GM19467 (cell line): ENCODE data around the gene AUTS2.
"Not testable (repeated sequence)": the region's sequence is repeated elsewhere in the genome, so short reads cannot be mapped to it uniquely, and the experiment has no call there.

Experiments used
- ATAC-seq: cut with Tn5 transposase; IDR thresholded peaks from one replicate; pipeline ENCODE4 v1.9.1; 2021; ENCODE audit warnings: mild to moderate bottlenecking, moderate library complexity; ENCODE audit not compliant: unreplicated experiment

AUTS2 gene

DNA sequence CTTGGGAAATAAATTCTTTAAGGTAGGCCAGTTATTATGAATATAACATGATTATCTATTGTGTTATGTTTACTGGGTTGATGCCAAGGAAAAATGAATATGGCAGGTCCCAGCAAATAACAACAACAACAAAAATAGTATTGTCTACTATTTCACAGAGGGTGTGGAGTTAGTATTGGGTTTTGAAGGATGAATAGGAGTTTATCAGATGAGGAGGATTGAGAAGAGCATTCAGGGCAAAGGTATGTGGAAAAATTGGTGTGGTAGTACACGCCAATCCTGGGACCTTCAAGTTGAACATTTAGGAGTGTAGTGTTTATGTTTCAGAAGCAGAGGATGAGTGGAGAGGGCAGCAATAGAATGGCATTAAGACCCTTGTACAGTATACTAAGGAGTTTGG is 671.9 kb downstream of the AUTS2 start:
- ATAC-seq: no peak

DNA sequence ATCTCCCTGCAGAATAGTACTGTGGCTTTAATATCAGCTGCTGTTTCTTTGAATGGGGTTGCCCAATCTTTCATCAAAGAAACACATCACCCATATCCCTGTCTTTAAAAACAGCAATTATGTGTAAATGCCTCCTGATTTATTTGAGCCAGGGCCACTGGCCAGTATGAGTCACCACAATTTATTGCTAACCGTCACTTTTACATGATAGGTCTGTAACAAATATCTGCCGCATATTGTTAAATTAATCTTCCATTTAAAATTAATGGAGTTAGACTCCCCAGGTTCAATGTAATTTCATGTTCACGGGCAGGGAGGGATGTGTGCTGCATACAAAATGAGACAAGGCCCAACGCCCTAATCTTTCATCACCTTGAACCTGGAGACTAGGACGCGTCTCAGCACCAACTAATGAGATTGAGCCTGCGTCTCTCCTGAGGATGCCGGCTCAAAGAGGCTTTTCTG is 673.4 kb downstream of the AUTS2 start:
- no peak for ATAC-seq

DNA sequence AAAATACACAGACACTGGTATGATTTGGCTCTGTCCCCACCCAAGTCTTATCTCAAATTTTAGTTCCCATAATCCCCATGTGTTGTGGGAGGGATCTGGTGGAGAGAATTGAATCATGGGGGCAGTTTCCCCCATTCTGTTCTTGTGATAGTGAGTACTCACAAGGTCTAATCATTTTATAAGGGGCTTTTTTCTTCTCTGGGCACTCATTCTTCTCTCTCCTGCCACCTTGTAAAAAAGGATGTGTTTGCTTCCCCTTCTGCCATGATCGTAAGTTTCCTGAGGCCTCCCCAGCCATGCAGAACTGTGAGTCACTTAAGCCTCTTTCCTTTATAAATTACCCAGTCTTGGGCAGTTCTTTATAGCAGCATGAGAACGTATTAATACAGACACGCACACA is 677.3 kb downstream of the AUTS2 start:
- not testable (repeated sequence) for ATAC-seq

DNA sequence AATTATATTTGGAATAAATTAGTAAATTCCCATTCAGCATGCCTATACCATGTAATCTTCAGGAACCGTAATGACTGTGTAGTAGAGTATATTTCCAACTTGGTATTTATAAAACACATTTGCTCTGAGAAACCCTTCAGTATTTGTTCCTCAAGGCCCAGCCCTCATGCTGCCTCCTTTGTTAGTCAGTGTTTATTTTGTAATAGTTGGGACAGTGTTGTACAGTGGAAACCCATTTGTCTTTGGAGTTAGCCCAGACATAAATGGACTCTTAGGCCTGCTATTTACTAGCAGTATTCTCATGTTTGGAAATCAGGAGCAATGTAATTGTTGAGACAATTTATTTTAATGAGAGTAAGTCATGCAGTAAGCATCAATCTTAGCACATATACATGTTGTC is 686.9 kb downstream of the AUTS2 start:
- no peak for ATAC-seq

DNA sequence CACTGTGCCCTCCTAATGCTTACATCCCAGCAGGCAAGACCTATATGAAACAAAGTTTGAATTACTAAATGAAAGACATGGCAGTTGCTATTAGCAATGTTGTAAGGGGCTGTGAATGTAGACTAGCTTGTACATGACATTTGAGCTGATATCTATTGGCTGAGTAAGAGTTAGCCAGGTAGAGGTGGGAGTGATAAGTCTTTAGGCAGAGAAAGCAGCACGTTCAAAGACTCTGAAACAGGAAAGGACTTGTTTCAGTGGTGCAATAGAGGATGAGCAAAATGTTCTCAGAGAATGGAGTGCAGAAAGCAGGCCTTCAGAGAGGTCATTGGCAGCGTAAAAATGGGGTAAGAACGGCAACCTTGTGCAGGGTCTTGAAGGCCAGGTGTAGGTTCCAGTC is 687.6 kb downstream of the AUTS2 start:
- no peak for ATAC-seq

DNA sequence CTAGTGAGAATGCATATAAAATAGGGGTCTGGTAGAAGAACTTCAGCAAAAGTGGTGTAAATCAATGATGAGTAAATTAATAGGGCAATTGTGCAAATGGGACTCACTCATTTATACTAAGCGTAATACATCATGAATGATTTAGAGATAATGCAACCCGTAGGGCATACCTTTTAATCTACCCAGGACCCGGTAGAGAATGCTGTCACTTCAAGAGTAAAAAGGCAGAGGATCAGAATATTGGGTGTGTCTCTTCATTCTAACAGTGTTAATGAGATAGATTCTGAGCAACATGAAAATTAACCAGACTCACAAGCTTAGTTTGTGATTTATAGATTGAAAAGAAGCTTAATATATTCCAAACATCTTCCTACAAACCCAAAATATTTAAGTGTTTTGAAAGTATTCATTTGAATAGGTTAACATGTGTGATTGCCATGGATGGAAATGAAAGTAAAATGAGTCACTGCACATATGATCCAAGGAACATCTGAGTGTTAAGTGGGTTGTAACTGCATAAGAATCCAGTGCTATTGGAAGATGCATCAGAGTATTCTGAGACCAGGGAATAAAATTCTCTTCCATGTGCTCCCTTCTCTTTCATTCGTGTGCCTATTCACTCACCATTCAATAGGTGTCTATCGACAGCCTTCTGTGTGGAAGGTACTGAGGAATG is 690.6 kb downstream of the AUTS2 start:
- no peak for ATAC-seq

DNA sequence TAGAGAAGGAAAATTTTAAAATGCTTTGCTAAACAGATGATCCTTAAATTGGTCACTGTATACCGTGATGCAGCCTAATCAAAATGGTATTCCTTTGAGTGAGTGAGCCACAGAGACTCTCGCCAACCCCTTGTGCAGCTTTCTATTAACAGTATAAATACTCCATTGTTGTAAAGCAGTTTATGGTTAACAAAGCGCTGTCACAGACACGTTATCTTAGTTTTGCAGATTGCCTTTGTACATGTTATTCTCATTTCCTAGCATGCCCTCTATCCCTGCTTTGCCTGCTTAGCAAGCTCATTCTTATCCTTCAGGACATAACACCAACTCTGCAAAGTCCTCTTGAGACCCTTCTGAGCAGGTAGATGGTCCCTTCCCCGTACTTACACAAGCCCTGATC is 694.4 kb downstream of the AUTS2 start:
- ATAC-seq: no peak

DNA sequence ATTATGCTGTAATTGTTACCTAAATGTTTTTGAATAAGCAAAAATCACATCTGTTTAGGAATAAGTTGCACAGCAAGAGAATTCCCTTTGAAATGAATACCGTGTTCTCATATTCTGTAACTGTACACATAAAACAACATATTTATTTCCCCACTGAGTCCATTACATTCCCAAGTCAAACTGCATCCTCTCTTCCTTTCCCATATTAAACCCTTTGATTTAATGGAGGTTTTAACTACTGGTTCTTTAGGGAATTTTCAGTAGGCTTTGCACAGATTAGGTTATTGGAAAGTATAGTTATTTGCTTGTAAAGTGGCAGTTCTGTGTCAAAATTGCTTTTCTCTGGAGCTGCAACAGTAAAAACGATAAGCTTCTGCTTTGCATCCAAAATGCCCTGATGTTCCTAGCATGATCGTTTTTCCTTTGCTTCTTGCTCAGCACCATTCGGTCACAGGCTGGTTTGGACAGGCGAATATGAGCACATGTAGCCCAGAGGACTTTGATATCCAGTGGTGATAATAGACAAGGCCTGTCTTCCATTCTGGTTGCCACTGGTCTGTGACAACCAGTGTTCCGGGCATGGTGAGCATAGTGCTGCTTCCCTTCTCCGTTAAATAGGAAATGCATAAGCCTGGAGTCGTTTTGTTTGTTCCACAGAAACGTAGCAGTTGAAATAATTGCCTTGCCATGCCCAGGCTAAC is 696.1 kb downstream of the AUTS2 start:
- no peak for ATAC-seq

DNA sequence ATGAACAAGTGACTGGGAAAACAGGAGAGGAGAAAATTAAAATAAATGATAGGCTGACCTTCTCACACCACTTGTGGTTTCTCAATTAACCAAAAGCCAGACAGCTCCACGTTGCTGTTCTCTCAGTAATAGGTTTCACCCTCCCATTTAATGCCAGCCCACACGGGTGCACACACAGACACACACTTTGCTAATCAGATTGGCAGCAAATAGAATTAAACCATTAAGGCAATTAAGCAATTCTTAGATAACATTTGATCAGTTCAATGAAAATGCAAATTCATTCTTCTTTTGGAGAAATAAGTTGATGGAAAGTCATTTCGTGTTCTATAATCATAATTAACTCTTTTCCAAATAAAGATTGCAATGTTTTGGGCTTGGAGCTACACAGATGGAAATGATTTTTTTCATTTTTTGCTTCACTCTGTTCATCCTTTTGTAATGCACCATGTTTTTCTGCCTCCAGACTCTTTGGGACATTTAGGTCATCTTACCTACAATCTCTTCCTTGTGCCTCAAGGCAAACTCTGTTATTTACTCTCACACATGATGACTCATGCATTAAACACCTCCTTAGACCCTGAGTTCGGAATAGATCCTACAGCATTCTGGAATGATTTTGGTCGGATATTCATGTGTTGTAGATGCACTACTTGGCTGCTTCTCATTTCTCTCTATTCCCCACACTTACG is 700.7 kb downstream of the AUTS2 start:
- ATAC-seq: no peak

DNA sequence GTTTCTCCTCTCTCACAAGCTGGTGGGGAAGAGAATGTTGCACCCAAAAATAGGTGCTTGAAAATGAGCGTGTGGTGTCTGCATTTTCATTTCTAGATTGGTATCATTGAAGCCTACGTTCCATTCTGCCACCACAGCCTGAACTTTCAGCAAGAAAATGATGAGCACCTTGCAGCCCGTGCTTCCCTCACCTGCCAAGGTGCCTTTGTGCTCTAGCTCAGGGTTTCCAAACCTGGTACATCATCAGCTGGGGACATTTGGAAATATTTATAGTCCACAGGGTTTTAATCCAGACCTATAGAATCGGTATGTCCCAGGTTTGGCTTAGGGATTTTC is 701.2 kb downstream of the AUTS2 start:
- ATAC-seq: no peak

DNA sequence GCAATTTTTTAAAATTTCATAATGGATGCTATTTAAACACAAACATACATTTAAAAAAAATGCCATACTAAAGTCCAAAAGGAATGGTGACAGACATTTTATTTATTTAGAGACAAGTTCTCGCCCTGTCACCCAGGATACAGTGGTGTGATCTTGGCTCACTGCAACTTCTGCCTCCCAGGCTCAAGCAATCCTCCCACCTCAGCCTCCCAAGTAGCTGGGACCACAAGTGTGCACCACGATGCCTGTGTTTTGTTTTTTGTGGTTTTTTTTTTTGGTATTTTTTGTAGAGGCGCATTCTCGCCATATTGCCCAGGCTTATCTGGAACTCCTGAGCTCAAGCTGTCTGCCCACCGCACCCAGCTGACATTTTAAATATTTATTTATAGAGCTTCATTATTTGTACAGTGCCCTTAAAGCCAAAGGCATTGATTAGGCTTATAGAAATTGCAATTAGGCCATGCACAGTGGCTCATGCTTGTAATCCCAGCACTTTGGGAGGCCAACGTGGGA is 703.5 kb downstream of the AUTS2 start:
- no peak for ATAC-seq

DNA sequence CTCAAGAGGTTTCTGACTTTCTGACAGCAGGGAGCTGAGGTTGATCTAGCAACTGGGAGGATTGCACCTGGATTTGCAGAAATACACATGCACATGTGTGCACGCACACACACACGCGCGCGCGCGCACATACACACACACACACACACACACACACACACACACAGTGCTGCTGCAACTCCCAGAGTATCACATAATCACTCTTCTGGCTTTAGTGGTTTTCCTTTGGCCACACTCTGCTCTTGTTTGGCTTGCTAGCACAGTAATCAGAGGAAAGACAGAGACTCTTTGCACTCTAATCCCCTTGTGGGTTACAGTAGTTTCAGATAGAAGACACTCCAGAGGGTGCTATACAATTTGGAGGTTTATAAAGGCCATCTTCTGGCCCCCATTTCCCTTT is 705.0 kb downstream of the AUTS2 start:
- no peak for ATAC-seq

DNA sequence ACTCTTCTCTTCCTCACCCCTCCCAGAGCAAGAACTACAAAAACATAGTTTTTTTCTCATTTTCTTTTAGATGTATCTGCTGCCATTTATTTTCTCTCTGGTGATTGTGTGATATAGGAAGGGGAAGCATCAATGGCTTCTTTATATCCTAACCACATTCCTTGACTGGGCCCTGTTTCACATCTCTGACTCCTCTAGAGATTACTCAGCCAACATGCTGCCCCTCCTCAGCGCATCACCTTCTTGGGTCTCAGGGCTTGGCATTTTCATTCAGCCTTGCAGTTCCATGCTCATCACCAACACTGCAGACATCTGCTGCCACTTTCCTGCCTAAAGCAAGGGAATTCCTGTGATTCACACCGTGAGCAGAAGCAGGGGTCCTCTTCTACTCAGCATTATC is 705.5 kb downstream of the AUTS2 start:
- no peak for ATAC-seq

DNA sequence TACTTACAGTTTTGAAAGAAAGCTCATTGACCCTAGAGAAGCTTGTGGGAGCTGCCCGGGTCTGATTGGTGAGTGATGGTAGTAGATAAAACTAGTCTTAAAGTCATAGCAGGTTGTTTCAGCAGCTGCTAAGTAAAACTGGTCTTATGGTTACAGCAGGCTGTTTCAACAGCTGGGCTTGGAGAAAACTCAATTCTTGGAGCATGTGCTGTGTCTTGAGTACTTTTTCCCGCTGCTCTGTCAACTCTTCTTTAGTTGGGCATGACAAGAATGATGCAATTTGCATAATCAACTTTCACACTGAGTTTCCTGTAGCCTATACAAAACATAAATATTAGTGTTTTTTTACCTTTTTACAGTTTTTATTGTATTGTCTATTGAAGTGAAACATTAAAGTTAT is 707.9 kb downstream of the AUTS2 start:
- no peak for ATAC-seq

DNA sequence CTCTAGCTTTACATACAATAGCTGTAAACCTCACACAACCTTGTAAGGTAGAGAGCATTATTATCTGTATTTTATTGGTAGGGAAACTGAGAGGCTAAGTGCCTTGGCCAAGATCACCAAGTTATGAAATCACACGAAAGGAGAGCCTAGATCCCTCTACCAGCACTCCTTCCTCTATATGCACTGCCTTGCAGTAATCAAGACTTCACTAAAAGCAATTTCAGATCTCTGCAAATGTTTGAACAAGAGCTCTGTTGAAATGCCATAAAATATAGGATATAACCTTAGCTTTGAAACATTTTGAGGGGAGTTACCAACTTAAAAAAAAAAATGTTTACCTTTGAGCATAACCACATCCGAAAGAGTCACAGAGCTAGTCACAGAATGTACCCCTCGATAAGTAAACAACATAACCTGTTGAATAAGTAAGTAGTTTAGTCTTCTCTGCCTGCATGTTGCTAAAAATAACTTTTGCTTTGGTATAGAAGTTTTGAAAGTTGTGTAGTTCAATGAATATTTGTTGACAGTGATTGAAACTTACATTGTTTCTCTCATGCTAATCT is 709.4 kb downstream of the AUTS2 start:
- ATAC-seq: no peak

DNA sequence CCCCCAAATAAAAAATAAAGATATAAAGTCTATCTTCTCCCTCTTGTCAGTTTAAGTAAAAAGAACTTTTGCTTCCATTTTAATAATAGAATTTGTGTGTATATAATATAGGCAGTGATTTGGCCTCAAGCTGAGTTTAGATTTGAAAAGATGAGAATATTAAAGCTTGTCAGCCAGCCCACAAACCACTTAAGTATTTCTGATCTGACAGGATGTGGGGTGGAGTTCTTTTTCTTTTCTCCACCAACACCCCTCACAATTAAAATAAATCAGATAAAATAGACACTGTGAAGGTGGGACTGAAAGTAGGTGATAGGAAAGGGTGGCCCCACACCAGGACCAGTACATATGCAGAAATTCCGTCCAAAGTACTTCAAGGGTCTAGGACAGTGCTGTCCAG is 714.1 kb downstream of the AUTS2 start:
- ATAC-seq: no peak

DNA sequence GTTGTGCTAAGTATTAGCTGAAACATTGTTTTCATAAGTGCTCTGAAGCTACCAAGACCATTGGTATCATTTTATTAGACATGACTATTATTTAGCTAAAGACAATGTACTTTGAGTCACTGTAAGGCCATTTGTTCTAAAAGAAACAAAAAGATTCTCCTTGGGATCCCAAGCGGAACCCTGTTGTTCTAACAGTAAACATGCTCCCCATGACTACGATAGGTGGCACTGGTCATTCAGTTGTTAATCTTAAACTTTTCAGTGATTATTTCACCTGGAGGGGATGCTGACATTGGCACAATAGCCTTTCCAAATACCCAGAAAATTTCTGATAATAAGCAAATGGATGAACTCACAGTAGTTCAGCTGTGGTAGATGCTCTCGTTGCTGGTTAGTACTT is 715.0 kb downstream of the AUTS2 start:
- ATAC-seq: no peak

DNA sequence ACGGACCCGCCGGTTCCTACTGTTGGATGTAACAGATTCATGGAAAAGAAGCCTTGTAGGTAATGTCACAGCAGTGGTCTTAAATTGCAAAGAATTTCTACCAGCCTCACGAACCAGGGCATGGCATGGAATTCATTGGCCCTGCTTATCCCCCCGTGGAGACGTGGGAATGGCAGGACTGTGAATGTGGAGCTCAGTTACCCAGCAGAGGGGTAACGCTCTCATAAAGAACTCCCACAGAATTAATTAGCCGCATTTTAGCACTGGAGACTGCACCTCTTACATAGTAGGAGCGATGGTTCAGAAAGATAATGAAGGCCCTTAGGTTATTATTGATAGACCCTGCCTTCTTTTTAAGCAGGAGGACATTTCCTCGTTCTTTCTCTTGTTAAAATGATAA is 715.4 kb downstream of the AUTS2 start:
- ATAC-seq: no peak

DNA sequence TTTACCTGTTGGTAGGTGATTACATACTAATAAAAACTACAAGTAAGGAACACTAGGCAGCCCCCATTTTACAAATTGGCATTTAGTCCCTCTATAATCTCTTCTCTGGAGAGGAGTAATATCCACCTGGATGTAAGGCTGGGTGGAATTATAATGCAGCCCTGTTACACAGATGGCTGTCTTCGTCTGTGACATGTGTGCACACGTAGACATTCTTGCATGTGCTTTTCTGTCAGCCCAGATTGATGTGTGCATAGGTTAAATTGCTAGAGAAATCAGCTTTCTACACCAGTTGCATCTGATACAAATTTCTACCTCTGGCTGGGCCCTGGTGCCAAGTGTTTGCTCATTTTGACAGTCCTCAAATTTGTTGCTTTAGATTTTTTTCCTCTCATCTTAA is 715.9 kb downstream of the AUTS2 start:
- no peak for ATAC-seq

DNA sequence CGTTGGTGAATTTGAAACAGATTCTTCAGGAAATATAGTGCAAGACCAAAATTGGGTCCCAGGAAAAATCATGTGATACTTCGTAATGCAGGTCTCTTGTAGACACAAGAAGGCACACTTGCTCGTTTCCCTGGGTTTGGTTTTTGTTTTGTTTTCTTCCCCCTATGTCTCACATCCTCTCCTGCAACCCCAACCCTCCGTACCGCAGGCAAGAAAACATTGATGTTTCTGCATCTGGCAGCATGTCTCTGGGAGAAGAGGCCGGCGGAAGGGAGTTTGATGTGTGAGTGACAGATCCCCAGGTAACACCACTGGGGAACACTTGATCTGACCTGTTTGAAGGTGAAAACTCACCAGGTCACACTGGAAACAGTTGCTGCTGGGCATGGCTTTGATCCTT is 718.5 kb downstream of the AUTS2 start:
- ATAC-seq: no peak

DNA sequence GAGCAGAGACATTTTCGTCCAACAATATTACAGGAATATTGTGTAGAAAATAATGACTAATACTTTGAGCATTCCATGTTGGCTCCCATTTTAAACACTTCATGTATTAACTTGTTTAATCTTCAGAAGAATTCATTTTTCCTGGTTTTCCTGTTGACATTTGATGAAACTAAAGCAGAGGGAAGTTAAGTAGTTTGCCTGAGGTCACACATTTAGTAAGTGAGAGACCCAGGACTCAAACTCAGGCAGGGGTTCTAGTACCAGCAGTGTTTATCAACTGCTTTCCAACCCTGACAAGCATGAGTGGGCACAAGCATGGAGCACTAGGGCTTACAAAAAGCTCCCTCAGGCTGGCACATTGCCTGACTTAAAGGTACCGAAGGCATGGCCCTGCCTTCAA is 719.1 kb downstream of the AUTS2 start:
- no peak for ATAC-seq

DNA sequence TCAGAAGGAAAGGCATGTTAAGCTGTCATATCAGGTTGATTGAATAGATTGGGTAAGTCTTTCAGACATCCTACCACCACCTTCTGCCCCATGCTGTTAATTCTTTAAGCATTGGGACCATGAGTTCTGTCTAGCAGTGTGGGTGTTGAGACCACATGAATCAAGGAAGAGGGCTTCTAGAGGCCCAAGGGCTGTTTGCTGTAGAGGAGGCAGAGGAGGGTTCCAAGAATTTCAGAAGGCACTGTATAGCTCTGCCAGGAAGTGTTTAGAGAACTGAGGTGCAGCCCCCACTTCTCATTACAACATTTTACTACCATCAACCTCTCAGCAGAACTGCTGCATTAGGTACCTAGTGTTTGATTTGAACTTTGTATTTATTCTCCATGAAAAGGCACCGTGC is 720.2 kb downstream of the AUTS2 start:
- ATAC-seq: no peak
